ENCODE data around the gene TMEM131.

DNA sequence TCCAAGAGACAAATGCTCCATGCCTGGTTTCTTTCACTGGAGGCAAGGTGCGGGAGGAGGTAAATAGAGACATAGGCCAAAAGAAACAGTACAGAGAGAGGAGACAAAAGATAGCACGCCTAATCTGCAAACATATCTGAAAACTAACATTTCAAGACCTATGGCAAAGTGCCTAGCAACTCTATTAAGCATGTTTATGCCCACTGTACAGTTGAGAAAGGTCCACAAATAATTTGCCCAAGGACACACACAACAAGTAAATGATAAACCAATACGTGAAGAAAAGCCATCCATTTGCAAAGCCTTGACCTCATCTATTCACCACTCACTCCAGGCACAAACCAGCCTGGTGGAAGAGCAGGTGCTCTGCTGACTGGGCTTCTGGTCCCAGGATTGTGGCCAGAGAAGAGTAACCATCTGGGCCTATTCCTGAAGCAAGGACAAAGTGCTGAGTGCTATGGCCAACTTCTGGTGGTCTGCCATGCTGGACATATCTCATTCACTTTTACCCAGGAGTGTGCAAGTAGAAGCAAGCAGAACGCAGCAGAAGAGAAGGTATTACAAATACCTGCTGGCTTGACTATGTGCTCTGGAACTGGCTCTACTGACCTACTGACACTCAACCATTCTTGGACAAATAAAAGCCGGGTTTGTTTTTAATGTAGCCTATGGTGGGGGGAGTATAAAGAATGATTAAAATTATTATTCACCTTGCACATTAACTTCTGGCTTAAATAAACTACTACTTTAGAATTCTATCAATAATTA, 25.3 kb downstream of the TMEM131 start:
- TF ChIP-seq, protein P1, sequence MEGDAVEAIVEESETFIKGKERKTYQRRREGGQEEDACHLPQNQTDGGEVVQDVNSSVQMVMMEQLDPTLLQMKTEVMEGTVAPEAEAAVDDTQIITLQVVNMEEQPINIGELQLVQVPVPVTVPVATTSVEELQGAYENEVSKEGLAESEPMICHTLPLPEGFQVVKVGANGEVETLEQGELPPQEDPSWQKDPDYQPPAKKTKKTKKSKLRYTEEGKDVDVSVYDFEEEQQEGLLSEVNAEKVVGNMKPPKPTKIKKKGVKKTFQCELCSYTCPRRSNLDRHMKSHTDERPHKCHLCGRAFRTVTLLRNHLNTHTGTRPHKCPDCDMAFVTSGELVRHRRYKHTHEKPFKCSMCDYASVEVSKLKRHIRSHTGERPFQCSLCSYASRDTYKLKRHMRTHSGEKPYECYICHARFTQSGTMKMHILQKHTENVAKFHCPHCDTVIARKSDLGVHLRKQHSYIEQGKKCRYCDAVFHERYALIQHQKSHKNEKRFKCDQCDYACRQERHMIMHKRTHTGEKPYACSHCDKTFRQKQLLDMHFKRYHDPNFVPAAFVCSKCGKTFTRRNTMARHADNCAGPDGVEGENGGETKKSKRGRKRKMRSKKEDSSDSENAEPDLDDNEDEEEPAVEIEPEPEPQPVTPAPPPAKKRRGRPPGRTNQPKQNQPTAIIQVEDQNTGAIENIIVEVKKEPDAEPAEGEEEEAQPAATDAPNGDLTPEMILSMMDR (IDR thresholded peaks at IDR 0.05; ENCODE audit: insufficient read depth, low read depth, low read length): no peak
- no peak for TF ChIP-seq EZH2 (IDR thresholded peaks at IDR 0.05; ENCODE audit: insufficient read depth, low read length)

Data from astrocyte (in vitro differentiated cells and primary cell).